Endothelial cell (in vitro differentiated cells): ENCODE measurements around the gene PEMT. TPM values are rescaled to one million over a fixed set of nuclear protein-coding genes. Genes with fewer than 3 reads are reported as not detected.

Experiments
- DNase-seq: peaks from one replicate; pipeline ENCODE4 v3.0.0; 2021; ENCODE audit warnings: low spot score
- H3K27ac Mint-ChIP-seq: one replicate; pipeline ENCODE4 v1.8.0; 2021; ENCODE audit warnings: mixed read lengths, inconsistent platforms; ENCODE audit not compliant: unreplicated experiment
- H3K27me3 Mint-ChIP-seq: one replicate; pipeline ENCODE4 v1.8.0; 2021; ENCODE audit warnings: mild to moderate bottlenecking, moderate library complexity, mixed read lengths, inconsistent platforms; ENCODE audit not compliant: unreplicated experiment
- H3K36me3 Mint-ChIP-seq: one replicate; pipeline ENCODE4 v1.8.0; 2021; ENCODE audit warnings: mild to moderate bottlenecking, low read depth, mixed read lengths, inconsistent platforms; ENCODE audit not compliant: unreplicated experiment
- H3K4me1 Mint-ChIP-seq: one replicate; pipeline ENCODE4 v1.8.0; 2021; ENCODE audit warnings: mild to moderate bottlenecking, mixed read lengths, inconsistent platforms; ENCODE audit not compliant: unreplicated experiment
- H3K4me3 Mint-ChIP-seq: one replicate; pipeline ENCODE4 v1.8.0; 2021; ENCODE audit warnings: mild to moderate bottlenecking, mixed read lengths, inconsistent platforms; ENCODE audit not compliant: unreplicated experiment
- H3K9me3 Mint-ChIP-seq: one replicate; pipeline ENCODE4 v1.8.0; 2021; ENCODE audit warnings: mixed read lengths, inconsistent platforms; ENCODE audit not compliant: unreplicated experiment
- CTCF ChIP-seq: fragments of 200-600 bp; sonication (generic); IDR thresholded peaks from one replicate; pipeline ENCODE4 v1.5.0; 2021; ENCODE audit warnings: antibody characterized with exemption; ENCODE audit not compliant: unreplicated experiment
- total RNA-seq: library from RNA; stranded (reverse); fragmentation: NEBNext Ultra II Directional; extraction: Animal tissue kit (Norgen Biotek cat#: 25700); gene quantifications from one replicate; pipeline ENCODE4 v1.2.1, GENCODE V29; 2021; ENCODE audit not compliant: unreplicated experiment

Gene PEMT
- total RNA-seq, 1 donor from 2014 or later = 29.7 TPM

- Mint-ChIP-seq H3K4me3 (no peak overlapping the region), H3K27ac (no peak overlapping the region), H3K27me3 (peaks cover 4% of the 10 kb centered on the region), H3K9me3 (no peaks in the 10 kb centered on the region), H3K4me1 (no peaks in the 10 kb centered on the region), H3K36me3 (no peaks in the 10 kb centered on the region)
- DNase-seq = no peak
- TF ChIP-seq CTCF = no peak
These were observed 36.4 kb downstream of the PEMT start for GRCh38 chr17:17555151-17555550.

GRCh38 chr17:17554266-17554665, 37.2 kb downstream of the PEMT start:
- no peaks in the 10 kb centered on the region for H3K4me1 Mint-ChIP-seq
- H3K27ac Mint-ChIP-seq = no peak overlapping the region

GRCh38 chr17:17553217-17554195, 38.0 kb downstream of the PEMT start:
- Mint-ChIP-seq H3K4me3 (no peak overlapping the region), H3K4me1 (no peaks in the 10 kb centered on the region)

More at GRCh38 chr17:17554266-17554665, 37.2 kb downstream of the PEMT start:
- Mint-ChIP-seq H3K36me3 (no peaks in the 10 kb centered on the region), H3K27me3 (peaks cover 4% of the 10 kb centered on the region), H3K9me3 (no peaks in the 10 kb centered on the region), H3K4me3 (no peak overlapping the region)
- no peak for DNase-seq
- TF ChIP-seq CTCF = no peak

GRCh38 chr17:17552351-17553216, 38.9 kb downstream of the PEMT start:
- TF ChIP-seq CTCF = no peak
- Mint-ChIP-seq H3K36me3 (no peaks in the 10 kb centered on the region), H3K4me3 (no peak overlapping the region)

More at GRCh38 chr17:17553217-17554195, 38.0 kb downstream of the PEMT start:
- peaks cover 4% of the 10 kb centered on the region for H3K27me3 Mint-ChIP-seq
- H3K36me3 Mint-ChIP-seq = no peaks in the 10 kb centered on the region
- H3K9me3 Mint-ChIP-seq = no peaks in the 10 kb centered on the region
- no peak for DNase-seq
- no peak for TF ChIP-seq CTCF
- no peak overlapping the region for H3K27ac Mint-ChIP-seq

More at GRCh38 chr17:17552351-17553216, 38.9 kb downstream of the PEMT start:
- DNase-seq = no peak
- Mint-ChIP-seq H3K27ac (no peak overlapping the region), H3K4me1 (no peaks in the 10 kb centered on the region), H3K27me3 (peaks cover 4% of the 10 kb centered on the region), H3K9me3 (no peaks in the 10 kb centered on the region)
